ENCODE measurements around the gene C19orf25. TPM values are rescaled to one million over a fixed set of nuclear protein-coding genes. Genes with fewer than 3 reads are reported as not detected.

The C19orf25 gene
- total and polyA plus RNA-seq, 2 of the 13 experiments (the other 11 are each of a cell fraction or from before 2014, with no cell fraction given) = 14.2 to 32.4 TPM

DNA sequence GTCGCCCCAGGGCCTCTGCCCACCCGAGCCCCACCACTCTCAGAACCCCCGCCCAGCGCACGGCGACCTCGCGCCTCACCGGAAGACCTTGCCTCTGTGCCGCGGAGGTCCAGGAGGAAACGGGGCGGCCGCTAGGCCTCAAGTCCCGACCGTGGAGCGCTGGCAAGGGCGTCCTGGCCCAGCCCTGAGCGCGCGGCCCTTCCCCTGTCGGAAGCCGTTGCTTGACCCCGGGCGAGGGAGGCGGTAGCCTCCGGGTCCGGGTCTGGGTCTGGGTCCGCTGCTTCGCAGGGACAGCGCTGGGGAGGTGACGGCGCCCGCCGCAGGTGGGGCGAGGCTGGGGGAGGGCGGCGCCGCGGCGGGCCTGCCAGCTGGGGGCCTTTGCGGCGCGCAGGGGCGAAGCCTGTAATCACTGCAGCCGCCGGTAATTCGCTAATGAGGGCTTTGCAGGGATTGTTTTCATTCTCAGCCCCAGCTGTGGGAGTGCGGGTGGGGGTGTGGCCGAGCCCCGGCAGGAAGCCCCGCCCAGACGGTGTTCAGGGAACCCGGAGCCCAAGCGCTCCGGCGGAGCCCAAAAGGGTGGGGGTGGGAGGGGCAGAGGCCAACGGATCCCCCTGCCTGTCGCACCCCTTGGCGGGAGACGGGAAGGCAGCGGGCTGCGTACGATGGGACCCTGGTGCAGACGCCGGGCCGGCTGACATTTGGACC, 8.6 kb downstream of the C19orf25 start (continued):
- TF ChIP-seq, protein P1, sequence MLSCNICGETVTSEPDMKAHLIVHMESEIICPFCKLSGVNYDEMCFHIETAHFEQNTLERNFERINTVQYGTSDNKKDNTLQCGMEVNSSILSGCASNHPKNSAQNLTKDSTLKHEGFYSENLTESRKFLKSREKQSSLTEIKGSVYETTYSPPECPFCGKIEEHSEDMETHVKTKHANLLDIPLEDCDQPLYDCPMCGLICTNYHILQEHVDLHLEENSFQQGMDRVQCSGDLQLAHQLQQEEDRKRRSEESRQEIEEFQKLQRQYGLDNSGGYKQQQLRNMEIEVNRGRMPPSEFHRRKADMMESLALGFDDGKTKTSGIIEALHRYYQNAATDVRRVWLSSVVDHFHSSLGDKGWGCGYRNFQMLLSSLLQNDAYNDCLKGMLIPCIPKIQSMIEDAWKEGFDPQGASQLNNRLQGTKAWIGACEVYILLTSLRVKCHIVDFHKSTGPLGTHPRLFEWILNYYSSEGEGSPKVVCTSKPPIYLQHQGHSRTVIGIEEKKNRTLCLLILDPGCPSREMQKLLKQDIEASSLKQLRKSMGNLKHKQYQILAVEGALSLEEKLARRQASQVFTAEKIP (CRISPR knock-in tag; IDR thresholded peaks at IDR 0.05; ENCODE audit: borderline replicate concordance) = no peak
- no peak for TF ChIP-seq ZSCAN9 (CRISPR knock-in tag; IDR thresholded peaks at IDR 0.05; ENCODE audit: borderline replicate concordance)
- TF ChIP-seq KLF9 (CRISPR knock-in tag; IDR thresholded peaks at IDR 0.05; ENCODE audit: low read depth) = no peak
- no peak for TF ChIP-seq EP300 (IDR thresholded peaks at IDR 0.05; ENCODE audit: low read depth in 2 of 2, low read length in 2 of 2)
- TF ChIP-seq EP300 (CRISPR knock-in tag; IDR thresholded peaks at IDR 0.05; ENCODE audit: borderline replicate concordance) = no peak
- TF ChIP-seq, protein P2, sequence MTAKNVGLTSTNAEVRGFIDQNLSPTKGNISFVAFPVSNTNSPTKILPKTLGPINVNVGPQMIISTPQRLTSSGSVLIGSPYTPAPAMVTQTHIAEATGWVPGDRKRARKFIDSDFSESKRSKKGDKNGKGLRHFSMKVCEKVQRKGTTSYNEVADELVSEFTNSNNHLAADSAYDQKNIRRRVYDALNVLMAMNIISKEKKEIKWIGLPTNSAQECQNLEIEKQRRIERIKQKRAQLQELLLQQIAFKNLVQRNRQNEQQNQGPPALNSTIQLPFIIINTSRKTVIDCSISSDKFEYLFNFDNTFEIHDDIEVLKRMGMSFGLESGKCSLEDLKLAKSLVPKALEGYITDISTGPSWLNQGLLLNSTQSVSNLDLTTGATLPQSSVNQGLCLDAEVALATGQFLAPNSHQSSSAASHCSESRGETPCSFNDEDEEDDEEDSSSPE (CRISPR knock-in tag; IDR thresholded peaks at IDR 0.05) = 0 out of 2 replicates have a peak, but pooled peaks have one; percentile 14
- peak; percentile 5; the same call in 1 of the 2 replicates for TF ChIP-seq ZNF776 (CRISPR knock-in tag; IDR thresholded peaks at IDR 0.05)
- TF ChIP-seq HOXA9 (CRISPR knock-in tag; IDR thresholded peaks at IDR 0.05; ENCODE audit: borderline replicate concordance) = no peak
- no peak for TF ChIP-seq ZNF274 (CRISPR knock-in tag; IDR thresholded peaks at IDR 0.05)
- no peak for TF ChIP-seq ZNF292 (CRISPR knock-in tag; IDR thresholded peaks at IDR 0.05; ENCODE audit: borderline replicate concordance, low read depth)
- TF ChIP-seq, protein P3, sequence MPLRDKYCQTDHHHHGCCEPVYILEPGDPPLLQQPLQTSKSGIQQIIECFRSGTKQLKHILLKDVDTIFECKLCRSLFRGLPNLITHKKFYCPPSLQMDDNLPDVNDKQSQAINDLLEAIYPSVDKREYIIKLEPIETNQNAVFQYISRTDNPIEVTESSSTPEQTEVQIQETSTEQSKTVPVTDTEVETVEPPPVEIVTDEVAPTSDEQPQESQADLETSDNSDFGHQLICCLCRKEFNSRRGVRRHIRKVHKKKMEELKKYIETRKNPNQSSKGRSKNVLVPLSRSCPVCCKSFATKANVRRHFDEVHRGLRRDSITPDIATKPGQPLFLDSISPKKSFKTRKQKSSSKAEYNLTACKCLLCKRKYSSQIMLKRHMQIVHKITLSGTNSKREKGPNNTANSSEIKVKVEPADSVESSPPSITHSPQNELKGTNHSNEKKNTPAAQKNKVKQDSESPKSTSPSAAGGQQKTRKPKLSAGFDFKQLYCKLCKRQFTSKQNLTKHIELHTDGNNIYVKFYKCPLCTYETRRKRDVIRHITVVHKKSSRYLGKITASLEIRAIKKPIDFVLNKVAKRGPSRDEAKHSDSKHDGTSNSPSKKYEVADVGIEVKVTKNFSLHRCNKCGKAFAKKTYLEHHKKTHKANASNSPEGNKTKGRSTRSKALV (CRISPR knock-in tag; IDR thresholded peaks at IDR 0.05) = peak; percentile 94
- TF ChIP-seq HDAC1 (CRISPR knock-in tag; IDR thresholded peaks at IDR 0.05) = no peak
- no peak for TF ChIP-seq ZNF709 (CRISPR knock-in tag; IDR thresholded peaks at IDR 0.05)
- TF ChIP-seq, protein P4, sequence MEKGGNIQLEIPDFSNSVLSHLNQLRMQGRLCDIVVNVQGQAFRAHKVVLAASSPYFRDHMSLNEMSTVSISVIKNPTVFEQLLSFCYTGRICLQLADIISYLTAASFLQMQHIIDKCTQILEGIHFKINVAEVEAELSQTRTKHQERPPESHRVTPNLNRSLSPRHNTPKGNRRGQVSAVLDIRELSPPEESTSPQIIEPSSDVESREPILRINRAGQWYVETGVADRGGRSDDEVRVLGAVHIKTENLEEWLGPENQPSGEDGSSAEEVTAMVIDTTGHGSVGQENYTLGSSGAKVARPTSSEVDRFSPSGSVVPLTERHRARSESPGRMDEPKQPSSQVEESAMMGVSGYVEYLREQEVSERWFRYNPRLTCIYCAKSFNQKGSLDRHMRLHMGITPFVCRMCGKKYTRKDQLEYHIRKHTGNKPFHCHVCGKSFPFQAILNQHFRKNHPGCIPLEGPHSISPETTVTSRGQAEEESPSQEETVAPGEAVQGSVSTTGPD (CRISPR knock-in tag; IDR thresholded peaks at IDR 0.05) = no peak
- TF ChIP-seq, protein P5, sequence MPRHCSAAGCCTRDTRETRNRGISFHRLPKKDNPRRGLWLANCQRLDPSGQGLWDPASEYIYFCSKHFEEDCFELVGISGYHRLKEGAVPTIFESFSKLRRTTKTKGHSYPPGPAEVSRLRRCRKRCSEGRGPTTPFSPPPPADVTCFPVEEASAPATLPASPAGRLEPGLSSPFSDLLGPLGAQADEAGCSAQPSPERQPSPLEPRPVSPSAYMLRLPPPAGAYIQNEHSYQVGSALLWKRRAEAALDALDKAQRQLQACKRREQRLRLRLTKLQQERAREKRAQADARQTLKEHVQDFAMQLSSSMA (CRISPR knock-in tag; IDR thresholded peaks at IDR 0.05) = no peak
- TF ChIP-seq, protein P6, sequence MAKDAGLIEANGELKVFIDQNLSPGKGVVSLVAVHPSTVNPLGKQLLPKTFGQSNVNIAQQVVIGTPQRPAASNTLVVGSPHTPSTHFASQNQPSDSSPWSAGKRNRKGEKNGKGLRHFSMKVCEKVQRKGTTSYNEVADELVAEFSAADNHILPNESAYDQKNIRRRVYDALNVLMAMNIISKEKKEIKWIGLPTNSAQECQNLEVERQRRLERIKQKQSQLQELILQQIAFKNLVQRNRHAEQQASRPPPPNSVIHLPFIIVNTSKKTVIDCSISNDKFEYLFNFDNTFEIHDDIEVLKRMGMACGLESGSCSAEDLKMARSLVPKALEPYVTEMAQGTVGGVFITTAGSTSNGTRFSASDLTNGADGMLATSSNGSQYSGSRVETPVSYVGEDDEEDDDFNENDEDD (CRISPR knock-in tag; IDR thresholded peaks at IDR 0.05; ENCODE audit: borderline replicate concordance) = no peak; the same call in 1 of the 2 replicates
- TF ChIP-seq, protein P7, sequence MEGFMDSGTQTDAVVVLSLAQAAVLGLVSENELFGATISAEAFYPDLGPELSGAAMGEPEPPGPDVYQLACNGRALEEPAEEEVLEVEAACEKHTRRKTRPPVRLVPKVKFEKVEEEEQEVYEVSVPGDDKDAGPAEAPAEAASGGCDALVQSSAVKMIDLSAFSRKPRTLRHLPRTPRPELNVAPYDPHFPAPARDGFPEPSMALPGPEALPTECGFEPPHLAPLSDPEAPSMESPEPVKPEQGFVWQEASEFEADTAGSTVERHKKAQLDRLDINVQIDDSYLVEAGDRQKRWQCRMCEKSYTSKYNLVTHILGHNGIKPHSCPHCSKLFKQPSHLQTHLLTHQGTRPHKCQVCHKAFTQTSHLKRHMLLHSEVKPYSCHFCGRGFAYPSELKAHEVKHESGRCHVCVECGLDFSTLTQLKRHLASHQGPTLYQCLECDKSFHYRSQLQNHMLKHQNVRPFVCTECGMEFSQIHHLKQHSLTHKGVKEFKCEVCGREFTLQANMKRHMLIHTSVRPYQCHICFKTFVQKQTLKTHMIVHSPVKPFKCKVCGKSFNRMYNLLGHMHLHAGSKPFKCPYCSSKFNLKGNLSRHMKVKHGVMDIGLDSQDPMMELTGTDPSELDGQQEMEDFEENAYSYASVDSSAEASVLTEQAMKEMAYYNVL (CRISPR knock-in tag; IDR thresholded peaks at IDR 0.05; ENCODE audit: borderline replicate concordance) = 0 out of 2 replicates have a peak, but pooled peaks have one; percentile 30
- no peak for TF ChIP-seq ZNF749 (CRISPR knock-in tag; IDR thresholded peaks at IDR 0.05; ENCODE audit: borderline replicate concordance)
